ENCODE measurements around the gene TTC21B. TPM values are rescaled to one million over a fixed set of nuclear protein-coding genes. Genes with fewer than 3 reads are reported as not detected.

TTC21B gene
- polyA plus RNA-seq, 3 donors: 3.1 to 6.7 (median 3.8) TPM

DNA sequence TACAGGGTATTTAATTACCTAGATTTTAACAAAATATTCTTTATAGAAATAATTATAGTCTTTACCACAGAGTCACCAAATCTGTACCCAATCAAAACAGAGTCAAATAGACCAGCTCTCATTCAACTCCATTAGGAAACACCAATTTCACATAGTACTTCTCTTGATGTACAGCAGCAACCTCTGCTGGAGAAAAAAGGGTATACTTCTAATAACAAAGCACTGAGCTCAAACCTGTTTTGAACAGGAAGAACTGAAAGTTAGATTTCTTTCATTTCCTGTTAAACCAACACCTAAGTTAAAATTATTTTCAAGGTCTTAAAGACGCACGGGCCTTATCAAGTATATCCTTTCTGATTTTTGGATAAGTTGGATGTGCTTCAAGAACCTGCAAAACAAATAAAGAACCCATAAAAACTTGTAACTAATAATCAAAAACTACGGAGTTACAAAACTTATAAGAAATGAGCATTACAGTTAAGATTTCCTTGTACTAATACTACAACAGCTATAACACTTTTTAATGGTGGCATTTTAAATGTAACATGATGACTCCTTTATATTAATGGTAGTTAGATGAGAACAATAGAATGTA, 79.0 kb downstream of the TTC21B start:
- H3K9me3 Mint-ChIP-seq: no peaks in the 10 kb centered on the region
- H3K36me3 ChIP-seq (replicated peaks in 1 of 2; ENCODE audit: control insufficient read depth in 1 of 2, insufficient read depth in 2 of 2, low read length in 2 of 2): peaks cover 0 to 5% of the 10 kb centered on the region in 2 donors
- no peak overlapping the region for H2AFZ ChIP-seq (ENCODE audit: insufficient read depth, low read depth, low read length, poor library complexity, severe bottlenecking)
- no peak overlapping the region for H3K27ac ChIP-seq (ENCODE audit: low read depth in 1 of 2, low read length in 2 of 2)
- no peak overlapping the region for H3K9ac ChIP-seq (ENCODE audit: insufficient read depth, low read length, poor library complexity, severe bottlenecking)
- WGBS (ENCODE audit: insufficient coverage): no CpG with 5 or more reads among the region's 3 CpGs
- no peaks in the 10 kb centered on the region for H3K9me3 ChIP-seq (replicated peaks in 1 of 2; ENCODE audit: control insufficient read depth in 1 of 2, insufficient read depth in 1 of 2, low read length in 2 of 2)
- H3K36me3 Mint-ChIP-seq: peaks cover 2 to 16% of the 10 kb centered on the region in 2 donors
- H3K4me3 Mint-ChIP-seq: no peak overlapping the region
- peaks cover 20 to 33% of the 10 kb centered on the region in 2 donors for H3K4me1 ChIP-seq (ENCODE audit: control insufficient read depth in 1 of 2, insufficient read depth in 2 of 2, low read length in 2 of 2)
- TF ChIP-seq, protein P1, sequence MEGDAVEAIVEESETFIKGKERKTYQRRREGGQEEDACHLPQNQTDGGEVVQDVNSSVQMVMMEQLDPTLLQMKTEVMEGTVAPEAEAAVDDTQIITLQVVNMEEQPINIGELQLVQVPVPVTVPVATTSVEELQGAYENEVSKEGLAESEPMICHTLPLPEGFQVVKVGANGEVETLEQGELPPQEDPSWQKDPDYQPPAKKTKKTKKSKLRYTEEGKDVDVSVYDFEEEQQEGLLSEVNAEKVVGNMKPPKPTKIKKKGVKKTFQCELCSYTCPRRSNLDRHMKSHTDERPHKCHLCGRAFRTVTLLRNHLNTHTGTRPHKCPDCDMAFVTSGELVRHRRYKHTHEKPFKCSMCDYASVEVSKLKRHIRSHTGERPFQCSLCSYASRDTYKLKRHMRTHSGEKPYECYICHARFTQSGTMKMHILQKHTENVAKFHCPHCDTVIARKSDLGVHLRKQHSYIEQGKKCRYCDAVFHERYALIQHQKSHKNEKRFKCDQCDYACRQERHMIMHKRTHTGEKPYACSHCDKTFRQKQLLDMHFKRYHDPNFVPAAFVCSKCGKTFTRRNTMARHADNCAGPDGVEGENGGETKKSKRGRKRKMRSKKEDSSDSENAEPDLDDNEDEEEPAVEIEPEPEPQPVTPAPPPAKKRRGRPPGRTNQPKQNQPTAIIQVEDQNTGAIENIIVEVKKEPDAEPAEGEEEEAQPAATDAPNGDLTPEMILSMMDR (IDR thresholded peaks at IDR 0.05): peak; percentile 84
- no peak overlapping the region for H3K4me3 ChIP-seq (replicated peaks in 1 of 3; ENCODE audit: low read depth in 2 of 3, low read length in 3 of 3)
- intact Hi-C loops (cut with micrococcal nuclease): loop anchor here (5.0 kb wide), 2 partner anchors 82 to 472 kb away; partner anchors contain the start of gene GALNT3 (in 1 of the 2)
- no peak overlapping the region for H3K4me2 ChIP-seq (replicated peaks; ENCODE audit: extremely low read depth, low read length, poor library complexity, severe bottlenecking)
- H3K27me3 ChIP-seq (ENCODE audit: control insufficient read depth in 2 of 2, insufficient read depth in 2 of 2, low read length in 2 of 2): no peaks in the 10 kb centered on the region
- H3K4me1 Mint-ChIP-seq: peaks cover 26% of the 10 kb centered on the region
- peak overlapping the region in 1 of 7 donors; percentile 10 for H3K27ac Mint-ChIP-seq
- DNase-seq: peak; percentile 44 to 71 (median 60)
- H4K20me1 ChIP-seq (ENCODE audit: insufficient read depth, low read length): no peaks in the 10 kb centered on the region
- no peaks in the 10 kb centered on the region for H3K27me3 Mint-ChIP-seq (ENCODE audit: low read depth in 3 of 3)
- H3K79me2 ChIP-seq (ENCODE audit: insufficient read depth, low read length): no peaks in the 10 kb centered on the region

DNA sequence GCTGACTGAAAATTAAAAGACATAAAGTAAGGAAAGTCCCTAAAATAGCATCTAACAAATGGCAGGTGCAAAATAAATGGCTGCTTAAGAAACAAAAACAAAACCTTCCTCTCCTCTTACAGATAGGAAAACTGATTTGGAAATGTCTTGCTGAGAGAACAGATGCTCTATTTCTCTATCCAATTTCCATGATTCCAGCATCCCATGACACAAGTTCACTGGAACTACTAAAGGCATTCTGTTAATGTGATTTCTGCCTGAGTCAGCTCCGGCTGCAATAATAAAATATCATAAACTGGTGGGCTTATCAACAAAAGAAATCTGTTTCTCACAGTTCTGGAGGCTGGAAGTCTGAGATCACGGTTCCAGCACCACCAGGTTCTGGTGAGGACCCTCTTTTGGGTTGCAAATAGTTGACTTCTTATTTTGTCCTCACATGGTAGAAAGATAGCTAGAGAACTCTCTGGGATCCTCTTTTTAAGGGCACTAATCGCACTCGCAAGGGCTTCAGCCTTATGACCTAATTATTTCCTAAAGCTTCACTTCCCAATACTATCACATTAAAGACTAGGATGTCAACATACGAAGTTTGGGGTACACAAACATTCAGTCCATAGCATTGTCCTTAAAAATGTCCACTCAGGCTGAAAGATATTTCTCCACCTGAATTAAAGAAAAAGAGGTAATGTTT, 81.3 kb downstream of the TTC21B start:
- no peak overlapping the region for H3K4me3 ChIP-seq (replicated peaks in 1 of 3; ENCODE audit: low read depth in 2 of 3, low read length in 3 of 3)
- peaks cover 6 to 17% of the 10 kb centered on the region in 2 donors for H3K4me1 ChIP-seq (ENCODE audit: control insufficient read depth in 1 of 2, insufficient read depth in 2 of 2, low read length in 2 of 2)
- no peak overlapping the region for H3K27ac ChIP-seq (ENCODE audit: low read depth in 1 of 2, low read length in 2 of 2)
- H3K79me2 ChIP-seq (ENCODE audit: insufficient read depth, low read length): no peaks in the 10 kb centered on the region
- TF ChIP-seq, protein P1 (IDR thresholded peaks at IDR 0.05): no peak
- Mint-ChIP-seq H3K36me3 (peaks cover 10 to 26% of the 10 kb centered on the region in 2 donors), H3K27ac (no peak overlapping the region), H3K9me3 (no peaks in the 10 kb centered on the region), H3K4me3 (no peak overlapping the region), H3K4me1 (peaks cover 18% of the 10 kb centered on the region), H3K27me3 (ENCODE audit: low read depth in 3 of 3) (no peaks in the 10 kb centered on the region)
- H3K4me2 ChIP-seq (replicated peaks; ENCODE audit: extremely low read depth, low read length, poor library complexity, severe bottlenecking): no peak overlapping the region
- DNase-seq: no peak
- H3K27me3 ChIP-seq (ENCODE audit: control insufficient read depth in 2 of 2, insufficient read depth in 2 of 2, low read length in 2 of 2): no peaks in the 10 kb centered on the region
- WGBS (ENCODE audit: insufficient coverage): 100% methylated on average over 4 of the region's 5 CpGs
- intact Hi-C loops (cut with micrococcal nuclease): loop anchor here in 1 of 2 donors (5.0 kb wide), 2 partner anchors 80 to 470 kb away; partner anchors contain the start of gene GALNT3
- no peak overlapping the region for H2AFZ ChIP-seq (ENCODE audit: insufficient read depth, low read depth, low read length, poor library complexity, severe bottlenecking)
- no peaks in the 10 kb centered on the region for H3K9me3 ChIP-seq (replicated peaks in 1 of 2; ENCODE audit: control insufficient read depth in 1 of 2, insufficient read depth in 1 of 2, low read length in 2 of 2)
- peaks cover 0 to 5% of the 10 kb centered on the region in 2 donors for H3K36me3 ChIP-seq (replicated peaks in 1 of 2; ENCODE audit: control insufficient read depth in 1 of 2, insufficient read depth in 2 of 2, low read length in 2 of 2)
- H3K9ac ChIP-seq (ENCODE audit: insufficient read depth, low read length, poor library complexity, severe bottlenecking): no peak overlapping the region
- H4K20me1 ChIP-seq (ENCODE audit: insufficient read depth, low read length): no peaks in the 10 kb centered on the region
